Measurements from ENCODE around the gene AUTS2. TPM values are rescaled to one million over a fixed set of nuclear protein-coding genes. Genes with fewer than 3 reads are reported as not detected.

AUTS2 gene
- polyA plus RNA-seq, 1 donor (not counting 4 experiments of a cell fraction or from before 2014, with no cell fraction given): 4.7 TPM

- H3K36me3 ChIP-seq (ENCODE audit: control insufficient read depth in 2 of 2, extremely low read depth in 1 of 2, insufficient read depth in 2 of 2, low read length in 2 of 2): no peaks in the 10 kb centered on the region
- no peak overlapping the region for H3K4me2 ChIP-seq (ENCODE audit: control insufficient read depth, extremely low read depth, insufficient read depth, low read depth, low read length)
- no peak overlapping the region for H3K9ac ChIP-seq (ENCODE audit: control insufficient read depth, extremely low read depth, insufficient read depth, low read length)
- H3K4me3 ChIP-seq (ENCODE audit: control insufficient read depth in 2 of 3, extremely low read depth in 1 of 3, insufficient read depth in 2 of 3, low read depth in 1 of 3, low read length in 3 of 3): no peak overlapping the region
- no peak overlapping the region for H2AFZ ChIP-seq (ENCODE audit: control insufficient read depth, low read length)
- H3K27me3 ChIP-seq (ENCODE audit: control insufficient read depth, extremely low read depth, insufficient read depth, low read length): no peaks in the 10 kb centered on the region
- dilution Hi-C loops (cut with MboI; ENCODE audit: extremely low pct_ligation_motif_present, low sequenced_read_pairs): no loop called here
- H3K4me1 ChIP-seq (ENCODE audit: control insufficient read depth, extremely low read depth, insufficient read depth, low read length): no peaks in the 10 kb centered on the region
- FAIRE-seq (no peak), DNase-seq (ENCODE audit: low read depth, low spot score) (no peak)
- no peaks in the 10 kb centered on the region for H3K9me3 ChIP-seq (ENCODE audit: control insufficient read depth, low read depth, low read length)
- H3K79me2 ChIP-seq (ENCODE audit: control insufficient read depth, insufficient read depth, low read length): no peaks in the 10 kb centered on the region
- no peak overlapping the region for H3K27ac ChIP-seq (ENCODE audit: control insufficient read depth, insufficient read depth, low read length)
- H3K9me1 ChIP-seq (ENCODE audit: control insufficient read depth, extremely low read depth, insufficient read depth, low read length): no peaks in the 10 kb centered on the region
- TF ChIP-seq EZH2 (IDR thresholded peaks at IDR 0.05; ENCODE audit: low read length) (no peak), CTCF (optimal IDR thresholded peaks at IDR 0.05 in 1 of 3, IDR thresholded peaks at IDR 0.05 in 1 of 3, conservative IDR thresholded peaks at IDR 0.05 in 1 of 3; ENCODE audit: extremely low read depth in 1 of 3, insufficient read depth in 2 of 3, low read length in 3 of 3) (no peak)
- no peaks in the 10 kb centered on the region for H4K20me1 ChIP-seq (ENCODE audit: control insufficient read depth, extremely low read depth, insufficient read depth, low read length)
Measured at GRCh38 chr7:69791739-69792138, 193.5 kb downstream of the AUTS2 start.

GRCh38 chr7:69795932-69796331 lies 197.7 kb downstream of the AUTS2 start:
- no peak for DNase-seq (ENCODE audit: low read depth, low spot score)
- Histone ChIP-seq H3K4me3 (ENCODE audit: control insufficient read depth in 2 of 3, extremely low read depth in 1 of 3, insufficient read depth in 2 of 3, low read depth in 1 of 3, low read length in 3 of 3) (no peak overlapping the region), H3K4me2 (ENCODE audit: control insufficient read depth, extremely low read depth, insufficient read depth, low read depth, low read length) (no peak overlapping the region), H3K9me3 (ENCODE audit: control insufficient read depth, low read depth, low read length) (no peaks in the 10 kb centered on the region), H3K9me1 (ENCODE audit: control insufficient read depth, extremely low read depth, insufficient read depth, low read length) (no peaks in the 10 kb centered on the region), H3K79me2 (ENCODE audit: control insufficient read depth, insufficient read depth, low read length) (no peaks in the 10 kb centered on the region), H3K27me3 (ENCODE audit: control insufficient read depth, extremely low read depth, insufficient read depth, low read length) (no peaks in the 10 kb centered on the region), H3K27ac (ENCODE audit: control insufficient read depth, insufficient read depth, low read length) (no peak overlapping the region), H3K36me3 (ENCODE audit: control insufficient read depth in 2 of 2, extremely low read depth in 1 of 2, insufficient read depth in 2 of 2, low read length in 2 of 2) (no peaks in the 10 kb centered on the region), H3K9ac (ENCODE audit: control insufficient read depth, extremely low read depth, insufficient read depth, low read length) (no peak overlapping the region), H4K20me1 (ENCODE audit: control insufficient read depth, extremely low read depth, insufficient read depth, low read length) (no peaks in the 10 kb centered on the region), H2AFZ (ENCODE audit: control insufficient read depth, low read length) (no peak overlapping the region), H3K4me1 (ENCODE audit: control insufficient read depth, extremely low read depth, insufficient read depth, low read length) (peaks cover 4% of the 10 kb centered on the region)
- no peak for TF ChIP-seq CTCF (optimal IDR thresholded peaks at IDR 0.05 in 1 of 3, IDR thresholded peaks at IDR 0.05 in 1 of 3, conservative IDR thresholded peaks at IDR 0.05 in 1 of 3; ENCODE audit: extremely low read depth in 1 of 3, insufficient read depth in 2 of 3, low read length in 3 of 3)
- no peak for TF ChIP-seq EZH2 (IDR thresholded peaks at IDR 0.05; ENCODE audit: low read length)
- dilution Hi-C loops (cut with MboI; ENCODE audit: extremely low pct_ligation_motif_present, low sequenced_read_pairs): no loop called here
- FAIRE-seq: no peak
